ENCODE measurements around the gene PRAME.

- TF ChIP-seq CTCF (conservative IDR thresholded peaks at IDR 0.05) (no peak), EZH2 (IDR thresholded peaks at IDR 0.05; ENCODE audit: low read depth) (no peak)
These were observed 39.1 kb upstream of the PRAME start for GRCh38 chr22:22598144-22598543.
